Head of caudate nucleus (tissue), 42 donors: ENCODE data around the gene BACE1-AS.
"Not testable (repeated sequence)": the region's sequence is repeated elsewhere in the genome, so short reads cannot be mapped to it uniquely, and the experiment has no call there.

Experiments
- DNase-seq, 42 donors: peaks; one replicate each; pipeline versions ENCODE4 v3.0.0 to v3.0.0-alpha.2; 2020 to 2021; ENCODE audit warnings: mixed read lengths in 7 of 42
- intact Hi-C: fragments of 100-400 bp; cut with DNase I; formaldehyde crosslinking; loops from one replicate; pipeline ENCODE4 v1.15.0; 2022

BACE1-AS gene

DNA sequence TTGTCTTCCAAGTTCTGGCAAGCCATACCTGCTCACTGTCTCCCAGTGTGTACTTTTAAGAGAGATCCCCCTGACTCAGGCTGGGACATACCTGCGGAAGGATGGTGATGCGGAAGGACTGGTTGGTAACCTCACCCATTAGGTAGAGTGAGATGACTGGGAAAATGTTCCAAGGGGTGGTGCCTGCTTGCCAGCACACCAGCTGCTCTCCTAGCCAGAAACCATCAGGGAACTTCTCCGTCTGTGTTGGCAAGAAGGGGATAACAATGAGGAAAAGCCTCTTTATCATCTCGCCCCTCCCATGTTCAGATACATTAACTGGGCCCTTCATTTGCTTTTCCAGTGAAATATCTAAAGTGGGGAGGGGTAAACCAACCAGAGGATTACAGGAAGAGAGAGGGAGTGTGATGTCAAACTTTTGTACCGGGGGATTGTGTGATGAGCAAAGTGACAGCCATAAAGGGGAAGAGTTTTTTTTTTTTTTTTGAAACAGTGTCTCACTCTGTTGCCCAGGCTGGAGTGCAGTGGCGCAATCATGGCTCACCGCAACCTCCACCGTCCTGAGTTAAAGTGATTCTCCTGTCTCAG lies at the start of gene BACE1-AS:
Gene BACE1-AS, plus strand, starts transcription at position 538 of the 588 bp plus-strand sequence.
- no peak for DNase-seq
- intact Hi-C loops = no loop called here

GRCh38 chr11:117248341-117248740 lies 42.8 kb upstream of the BACE1-AS start:
- intact Hi-C loops = no loop called here
- DNase-seq = no peak

- no peak for DNase-seq
- intact Hi-C loops = no loop called here
These were observed 41.6 kb upstream of the BACE1-AS start for GRCh38 chr11:117249571-117249970.

- no peak for DNase-seq
- intact Hi-C loops = no loop called here
These were observed 39.6 kb upstream of the BACE1-AS start for GRCh38 chr11:117251506-117251905.

DNA sequence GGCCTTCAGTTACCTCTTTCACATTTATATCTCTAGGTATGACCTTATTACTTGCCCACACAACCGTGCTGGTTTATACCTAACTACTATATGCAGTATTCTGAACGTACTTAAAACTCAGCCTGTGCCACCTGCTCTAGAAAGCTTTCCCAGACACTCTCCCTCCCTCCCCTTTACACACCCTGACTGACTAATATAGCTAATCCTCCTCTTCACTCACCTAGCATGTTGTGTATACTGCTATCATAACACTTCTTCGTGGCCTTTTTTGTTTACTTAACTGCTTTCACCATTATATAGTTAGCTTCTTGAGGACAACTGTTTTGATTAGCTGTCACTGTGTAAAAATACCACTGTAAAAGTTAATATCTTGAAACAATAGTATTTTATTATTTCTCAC lies 35.2 kb upstream of the BACE1-AS start:
- intact Hi-C loops = no loop called here
- peak in 1 of 42 donors; percentile 24 for DNase-seq

GRCh38 chr11:117256573-117256972 lies 34.6 kb upstream of the BACE1-AS start:
- DNase-seq = no peak
- intact Hi-C loops = no loop called here

GRCh38 chr11:117258576-117258975 lies 32.6 kb upstream of the BACE1-AS start:
- no peak for DNase-seq

DNA sequence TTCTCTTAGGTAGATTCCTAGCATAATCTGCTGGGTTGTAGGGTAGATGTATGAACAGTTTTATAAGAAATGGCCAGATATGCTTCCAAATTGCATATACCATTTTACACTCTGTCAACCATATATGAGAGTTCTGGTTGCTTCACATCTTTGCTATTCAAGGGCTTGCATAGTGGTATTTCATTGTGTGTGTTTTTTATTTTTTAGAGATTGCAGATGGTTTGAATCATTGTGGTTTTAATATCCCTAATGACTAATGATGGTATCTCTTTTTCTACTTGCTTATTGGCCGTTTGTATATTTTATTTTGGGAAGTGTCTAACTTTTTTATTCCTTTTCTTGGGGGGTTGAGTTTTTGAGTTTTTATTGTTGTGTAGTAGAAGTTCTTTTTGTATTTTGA lies 31.7 kb upstream of the BACE1-AS start:
- no peak for DNase-seq
- intact Hi-C loops = no loop called here

More at GRCh38 chr11:117258576-117258975, 32.6 kb upstream of the BACE1-AS start:
- intact Hi-C loops = no loop called here

GRCh38 chr11:117264624-117265323 lies 26.4 kb upstream of the BACE1-AS start:
- DNase-seq, intact Hi-C loops: not testable (repeated sequence)

DNA sequence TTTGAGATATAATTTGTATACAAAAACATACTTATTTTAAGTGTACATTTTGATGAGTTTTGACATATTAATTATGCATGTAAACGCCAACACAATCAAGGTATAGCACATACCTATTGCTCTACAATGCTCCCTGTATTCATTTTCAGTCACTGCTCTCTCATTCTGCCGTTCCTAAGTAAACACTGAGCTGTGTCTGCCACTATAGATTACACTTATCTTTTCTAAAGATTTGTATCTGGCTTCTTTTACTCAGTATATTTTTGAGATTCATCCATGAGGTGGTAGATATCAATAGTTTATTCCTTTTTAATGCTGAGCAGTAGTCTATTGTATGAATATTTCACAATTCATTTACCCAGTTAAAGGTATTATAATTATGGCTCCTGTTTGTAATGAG lies 25.4 kb upstream of the BACE1-AS start:
- intact Hi-C loops = no loop called here
- no peak for DNase-seq

DNA sequence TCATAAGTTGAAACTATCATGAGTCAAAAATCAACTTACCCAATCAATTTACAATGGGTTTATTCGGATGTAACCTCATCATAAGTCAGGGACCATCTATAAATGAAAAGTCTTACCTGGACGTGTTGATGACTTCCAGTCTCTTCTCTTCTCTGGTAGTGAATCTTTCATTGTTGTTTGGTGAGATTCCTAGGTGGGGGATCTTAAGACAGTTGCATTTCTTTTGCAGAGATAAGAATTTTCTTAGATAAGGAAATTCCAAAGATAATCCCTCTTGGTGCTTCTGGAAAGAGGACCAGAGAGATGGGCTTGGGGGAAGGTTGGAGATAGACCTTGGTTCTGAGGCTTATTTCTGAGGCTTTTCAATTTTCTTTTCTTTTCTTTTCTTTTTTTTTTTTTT lies 21.3 kb upstream of the BACE1-AS start:
- intact Hi-C loops = no loop called here

GRCh38 chr11:117271208-117271607 lies 19.9 kb upstream of the BACE1-AS start:
- DNase-seq = no peak
- intact Hi-C loops = no loop called here

More for the DNA sequence above, 21.3 kb upstream of the BACE1-AS start:
- no peak for DNase-seq

DNA sequence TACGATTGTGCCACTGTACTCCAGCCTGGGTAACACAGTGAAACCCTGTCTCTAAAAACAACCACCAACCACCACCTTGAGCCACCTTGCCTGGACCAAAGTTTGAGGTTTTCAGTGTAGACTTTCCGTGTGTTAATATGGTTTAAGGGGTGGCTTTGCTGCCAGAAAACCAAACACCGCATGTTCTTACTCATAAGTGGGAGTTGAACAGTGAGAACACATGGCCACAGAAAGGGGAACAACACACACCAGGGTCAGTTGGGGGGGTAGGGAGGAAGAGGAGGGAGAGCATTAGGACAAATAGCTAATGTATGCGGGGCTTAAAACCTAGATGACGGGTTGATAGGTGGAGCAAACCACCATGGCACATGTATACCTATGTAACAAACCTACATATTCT lies 19.0 kb upstream of the BACE1-AS start:
- intact Hi-C loops, DNase-seq: not testable (repeated sequence)

GRCh38 chr11:117273550-117274289 lies 17.4 kb upstream of the BACE1-AS start:
- intact Hi-C loops = no loop called here
- DNase-seq = no peak

DNA sequence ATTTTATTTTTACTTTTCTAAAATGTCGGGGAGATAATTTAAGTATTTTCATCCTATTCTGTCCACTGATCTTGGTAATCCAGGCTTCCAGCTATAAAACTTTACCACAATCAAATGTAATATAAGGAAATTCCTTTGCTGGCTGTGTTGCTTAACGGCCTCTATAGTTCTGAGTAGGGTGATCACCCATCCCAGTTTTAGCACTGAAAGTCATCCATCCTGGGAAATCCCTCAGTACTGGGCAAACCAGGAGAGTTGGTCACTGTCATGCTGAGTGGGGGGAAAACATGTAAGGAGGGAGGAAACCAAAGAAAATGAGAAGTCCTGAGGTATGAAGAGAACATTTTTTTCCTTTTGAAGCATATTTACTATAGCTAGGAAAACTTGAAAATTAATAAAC lies 12.8 kb upstream of the BACE1-AS start:
- intact Hi-C loops = no loop called here
- no peak for DNase-seq

DNA sequence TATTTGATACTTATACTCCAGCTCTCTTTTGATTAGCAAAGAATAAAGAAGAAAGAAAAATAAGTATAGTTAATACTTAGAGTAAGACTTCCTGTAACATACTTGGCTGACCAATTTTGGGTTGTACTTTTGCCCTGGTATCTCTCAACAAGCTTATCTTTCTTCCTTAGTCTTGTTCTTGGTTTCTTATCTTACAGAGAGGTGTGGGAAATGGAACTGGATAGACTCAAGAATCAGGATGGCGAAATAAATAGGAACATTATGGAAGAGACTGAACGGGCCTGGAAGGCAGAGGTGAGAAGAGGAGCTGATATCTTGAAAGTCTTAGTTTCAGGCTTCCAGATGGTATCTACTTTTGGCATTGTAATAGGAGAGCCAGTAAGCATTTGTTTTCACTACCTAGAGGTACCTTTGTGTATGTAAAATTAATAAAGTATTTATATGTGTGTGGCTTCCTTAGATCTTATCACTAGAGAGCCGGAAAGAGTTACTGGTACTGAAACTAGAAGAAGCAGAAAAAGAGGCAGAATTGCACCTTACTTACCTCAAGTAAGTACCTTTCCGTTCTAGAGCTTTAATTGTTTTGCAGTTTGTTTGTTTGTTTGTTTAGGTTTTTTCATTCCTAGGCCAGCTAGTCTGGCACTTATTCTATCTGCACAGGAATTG lies 11.3 kb upstream of the BACE1-AS start:
- intact Hi-C loops = no loop called here
- DNase-seq = no peak

DNA sequence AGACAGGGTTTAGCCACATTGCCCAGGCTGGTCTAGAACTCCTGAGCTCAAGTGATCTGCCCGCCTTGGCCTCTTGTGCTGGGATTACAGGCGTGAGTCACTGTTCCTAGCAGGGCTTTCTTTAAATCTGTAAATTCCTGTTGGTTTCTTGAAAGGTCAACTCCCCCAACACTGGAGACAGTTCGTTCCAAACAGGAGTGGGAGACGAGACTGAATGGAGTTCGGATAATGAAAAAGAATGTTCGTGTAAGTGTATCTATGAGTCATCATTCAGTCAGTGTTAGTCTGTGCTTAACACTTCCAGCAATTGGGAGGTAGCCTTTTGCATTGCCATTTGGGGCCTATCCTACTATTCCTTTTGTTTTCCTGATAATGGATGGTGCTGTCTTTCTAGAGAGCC lies 10.0 kb upstream of the BACE1-AS start:
- peak in 24 of 42 donors; percentile 13 to 79 (median 36) for DNase-seq
- intact Hi-C loops = no loop called here

- DNase-seq = no peak
- intact Hi-C loops = no loop called here
These were observed 9.3 kb upstream of the BACE1-AS start for GRCh38 chr11:117281869-117282268.

GRCh38 chr11:117282956-117283355 lies 8.2 kb upstream of the BACE1-AS start:
- intact Hi-C loops = no loop called here
- no peak for DNase-seq

DNA sequence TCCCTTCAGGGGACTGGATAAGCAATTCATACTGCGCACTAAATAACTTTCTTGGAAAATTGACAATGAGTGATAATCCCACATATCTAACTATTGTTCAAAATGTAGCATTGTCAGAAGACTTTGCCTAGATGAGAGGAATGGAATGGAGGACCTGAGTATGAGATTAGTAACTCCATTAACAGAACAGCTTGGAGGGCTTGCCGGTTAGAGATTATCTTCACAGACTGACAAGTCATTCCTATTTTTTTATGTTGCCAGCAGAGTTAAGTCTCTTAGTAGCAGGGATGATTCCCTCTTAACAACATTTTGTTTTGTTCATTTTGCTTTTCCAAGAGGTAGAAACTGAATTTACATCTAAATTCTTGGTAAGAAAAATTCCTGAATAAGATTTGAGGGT lies 7.1 kb upstream of the BACE1-AS start:
- intact Hi-C loops = no loop called here

More for the DNA sequence above, 7.1 kb upstream of the BACE1-AS start:
- DNase-seq = no peak
